ENCODE results near the gene PXMP4.

Gene PXMP4

DNA sequence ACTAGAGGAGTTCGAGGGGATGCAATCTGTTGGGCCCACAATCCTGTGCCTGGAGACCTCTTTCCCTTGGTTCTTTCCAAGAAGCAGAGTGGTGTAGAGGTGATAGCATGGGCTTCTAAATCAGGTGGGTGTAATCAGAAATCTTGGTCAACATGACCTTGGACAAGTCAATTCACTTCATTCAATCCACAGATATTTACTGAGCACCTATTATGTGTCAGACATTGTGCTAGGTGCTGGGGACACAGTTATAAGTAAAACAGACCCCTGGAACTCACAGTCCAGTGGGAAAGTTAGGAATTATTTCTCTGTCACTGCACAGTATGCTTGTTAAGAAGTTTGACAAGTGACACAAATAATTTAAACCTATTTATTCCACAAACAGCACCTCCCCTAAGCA is 30.6 kb downstream of the PXMP4 start:
- Histone ChIP-seq H3K9me3 (ENCODE audit: control insufficient read depth, insufficient read depth, low read depth, low read length) (no peaks in the 10 kb centered on the region), H3K27ac (ENCODE audit: extremely low read depth, low read depth, low read length) (no peak overlapping the region), H3K4me1 (ENCODE audit: control insufficient read depth, insufficient read depth, low read length) (peaks cover 8% of the 10 kb centered on the region), H3K36me3 (ENCODE audit: control insufficient read depth in 2 of 2, insufficient read depth in 1 of 2, low read length in 2 of 2) (peaks cover 0 to 9% of the 10 kb centered on the region in 2 experiments; a peak in 1 of 3 replicates), H3K4me3 (ENCODE audit: low read depth, low read length) (no peak overlapping the region)
- POLR2A ChIA-PET, result interaction anchor here (0.7 kb wide), 1 partner anchor 42 kb away, joined by 3 read pairs; the partner anchor contains the start of gene ZNF341
- CTCF ChIA-PET, result no interaction called here
- TF ChIP-seq ZNF394 (tag by site-specific recombination; IDR thresholded peaks at IDR 0.05; ENCODE audit: borderline replicate concordance), result no peak
- peak; percentile 94 for TF ChIP-seq ZNF664 (tag by site-specific recombination; IDR thresholded peaks at IDR 0.05)
- TF ChIP-seq ZNF530 (tag by site-specific recombination; IDR thresholded peaks at IDR 0.05; ENCODE audit: low read depth), result no peak
- TF ChIP-seq, protein P1, sequence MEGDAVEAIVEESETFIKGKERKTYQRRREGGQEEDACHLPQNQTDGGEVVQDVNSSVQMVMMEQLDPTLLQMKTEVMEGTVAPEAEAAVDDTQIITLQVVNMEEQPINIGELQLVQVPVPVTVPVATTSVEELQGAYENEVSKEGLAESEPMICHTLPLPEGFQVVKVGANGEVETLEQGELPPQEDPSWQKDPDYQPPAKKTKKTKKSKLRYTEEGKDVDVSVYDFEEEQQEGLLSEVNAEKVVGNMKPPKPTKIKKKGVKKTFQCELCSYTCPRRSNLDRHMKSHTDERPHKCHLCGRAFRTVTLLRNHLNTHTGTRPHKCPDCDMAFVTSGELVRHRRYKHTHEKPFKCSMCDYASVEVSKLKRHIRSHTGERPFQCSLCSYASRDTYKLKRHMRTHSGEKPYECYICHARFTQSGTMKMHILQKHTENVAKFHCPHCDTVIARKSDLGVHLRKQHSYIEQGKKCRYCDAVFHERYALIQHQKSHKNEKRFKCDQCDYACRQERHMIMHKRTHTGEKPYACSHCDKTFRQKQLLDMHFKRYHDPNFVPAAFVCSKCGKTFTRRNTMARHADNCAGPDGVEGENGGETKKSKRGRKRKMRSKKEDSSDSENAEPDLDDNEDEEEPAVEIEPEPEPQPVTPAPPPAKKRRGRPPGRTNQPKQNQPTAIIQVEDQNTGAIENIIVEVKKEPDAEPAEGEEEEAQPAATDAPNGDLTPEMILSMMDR (tag by site-specific recombination; IDR thresholded peaks at IDR 0.05), result no peak

DNA sequence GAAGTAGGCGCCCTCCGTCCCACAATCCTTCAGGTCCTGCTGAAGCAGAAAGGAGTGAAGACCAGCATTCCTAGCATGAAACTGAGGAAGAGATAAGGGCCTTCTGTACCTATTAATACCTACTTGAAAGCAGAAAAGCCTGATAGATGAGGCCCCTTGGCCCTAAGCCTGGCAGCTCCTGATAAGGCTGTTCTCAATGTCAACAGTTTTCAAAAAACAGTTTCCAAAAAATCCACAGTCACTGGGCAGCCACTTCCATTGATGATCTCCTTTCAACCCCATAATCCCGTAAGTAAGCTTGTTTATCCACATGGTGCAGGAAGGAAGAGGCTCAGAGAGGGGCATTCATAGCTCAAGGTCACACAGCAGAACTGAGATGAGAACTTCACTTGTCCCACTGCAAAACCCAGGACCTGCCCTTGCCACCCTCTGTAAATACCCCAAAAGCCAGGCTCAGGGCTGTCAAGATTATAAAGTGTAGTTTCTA is 31.1 kb downstream of the PXMP4 start:
- Histone ChIP-seq H3K27ac (ENCODE audit: extremely low read depth, low read depth, low read length) (no peak overlapping the region), H3K4me3 (ENCODE audit: low read depth, low read length) (no peak overlapping the region), H3K36me3 (ENCODE audit: control insufficient read depth in 2 of 2, insufficient read depth in 1 of 2, low read length in 2 of 2) (peaks cover 0 to 14% of the 10 kb centered on the region in 2 experiments; a peak in 1 of 3 replicates), H3K4me1 (ENCODE audit: control insufficient read depth, insufficient read depth, low read length) (peaks cover 8% of the 10 kb centered on the region), H3K9me3 (ENCODE audit: control insufficient read depth, insufficient read depth, low read depth, low read length) (no peaks in the 10 kb centered on the region)
- TF ChIP-seq, protein P2, sequence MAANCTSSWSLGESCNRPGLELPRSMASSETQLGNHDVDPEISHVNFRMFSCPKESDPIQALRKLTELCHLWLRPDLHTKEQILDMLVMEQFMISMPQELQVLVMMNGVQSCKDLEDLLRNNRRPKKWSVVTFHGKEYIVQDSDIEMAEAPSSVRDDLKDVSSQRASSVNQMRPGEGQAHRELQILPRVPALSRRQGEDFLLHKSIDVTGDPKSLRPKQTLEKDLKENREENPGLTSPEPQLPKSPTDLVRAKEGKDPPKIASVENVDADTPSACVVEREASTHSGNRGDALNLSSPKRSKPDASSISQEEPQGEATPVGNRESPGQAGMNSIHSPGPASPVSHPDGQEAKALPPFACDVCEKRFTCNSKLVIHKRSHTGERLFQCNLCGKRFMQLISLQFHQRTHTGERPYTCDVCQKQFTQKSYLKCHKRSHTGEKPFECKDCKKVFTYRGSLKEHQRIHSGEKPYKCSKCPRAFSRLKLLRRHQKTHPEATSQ (tag by site-specific recombination; IDR thresholded peaks at IDR 0.05), result no peak
- no peak for TF ChIP-seq RBAK (tag by site-specific recombination; IDR thresholded peaks at IDR 0.05)
- no peak for TF ChIP-seq ZNF621 (tag by site-specific recombination; IDR thresholded peaks at IDR 0.05)
- TF ChIP-seq IKZF3 (tag by site-specific recombination; IDR thresholded peaks at IDR 0.05), result no peak
- no peak for TF ChIP-seq ZNF248 (tag by site-specific recombination; IDR thresholded peaks at IDR 0.05)
- no peak for TF ChIP-seq ZNF19 (tag by site-specific recombination; IDR thresholded peaks at IDR 0.05; ENCODE audit: low read depth)
- TF ChIP-seq, protein P3, sequence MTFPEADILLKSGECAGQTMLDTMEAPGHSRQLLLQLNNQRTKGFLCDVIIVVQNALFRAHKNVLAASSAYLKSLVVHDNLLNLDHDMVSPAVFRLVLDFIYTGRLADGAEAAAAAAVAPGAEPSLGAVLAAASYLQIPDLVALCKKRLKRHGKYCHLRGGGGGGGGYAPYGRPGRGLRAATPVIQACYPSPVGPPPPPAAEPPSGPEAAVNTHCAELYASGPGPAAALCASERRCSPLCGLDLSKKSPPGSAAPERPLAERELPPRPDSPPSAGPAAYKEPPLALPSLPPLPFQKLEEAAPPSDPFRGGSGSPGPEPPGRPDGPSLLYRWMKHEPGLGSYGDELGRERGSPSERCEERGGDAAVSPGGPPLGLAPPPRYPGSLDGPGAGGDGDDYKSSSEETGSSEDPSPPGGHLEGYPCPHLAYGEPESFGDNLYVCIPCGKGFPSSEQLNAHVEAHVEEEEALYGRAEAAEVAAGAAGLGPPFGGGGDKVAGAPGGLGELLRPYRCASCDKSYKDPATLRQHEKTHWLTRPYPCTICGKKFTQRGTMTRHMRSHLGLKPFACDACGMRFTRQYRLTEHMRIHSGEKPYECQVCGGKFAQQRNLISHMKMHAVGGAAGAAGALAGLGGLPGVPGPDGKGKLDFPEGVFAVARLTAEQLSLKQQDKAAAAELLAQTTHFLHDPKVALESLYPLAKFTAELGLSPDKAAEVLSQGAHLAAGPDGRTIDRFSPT (tag by site-specific recombination; IDR thresholded peaks at IDR 0.05), result no peak
- TF ChIP-seq, protein P4, sequence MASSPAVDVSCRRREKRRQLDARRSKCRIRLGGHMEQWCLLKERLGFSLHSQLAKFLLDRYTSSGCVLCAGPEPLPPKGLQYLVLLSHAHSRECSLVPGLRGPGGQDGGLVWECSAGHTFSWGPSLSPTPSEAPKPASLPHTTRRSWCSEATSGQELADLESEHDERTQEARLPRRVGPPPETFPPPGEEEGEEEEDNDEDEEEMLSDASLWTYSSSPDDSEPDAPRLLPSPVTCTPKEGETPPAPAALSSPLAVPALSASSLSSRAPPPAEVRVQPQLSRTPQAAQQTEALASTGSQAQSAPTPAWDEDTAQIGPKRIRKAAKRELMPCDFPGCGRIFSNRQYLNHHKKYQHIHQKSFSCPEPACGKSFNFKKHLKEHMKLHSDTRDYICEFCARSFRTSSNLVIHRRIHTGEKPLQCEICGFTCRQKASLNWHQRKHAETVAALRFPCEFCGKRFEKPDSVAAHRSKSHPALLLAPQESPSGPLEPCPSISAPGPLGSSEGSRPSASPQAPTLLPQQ (tag by site-specific recombination; IDR thresholded peaks at IDR 0.05), result no peak
- TF ChIP-seq ZNF138 (tag by site-specific recombination; IDR thresholded peaks at IDR 0.05; ENCODE audit: borderline replicate concordance), result no peak
- TF ChIP-seq ZBTB17 (tag by site-specific recombination; IDR thresholded peaks at IDR 0.05), result no peak
- POLR2A ChIA-PET, result no interaction called here
- CTCF ChIA-PET, result no interaction called here

Data from HEK293 (cell line).